Measurements from ENCODE around the gene CNOT2.

- TF ChIP-seq POLR2AphosphoS5 (IDR thresholded peaks at IDR 0.05; ENCODE audit: borderline replicate concordance, low read depth, low read length) (no peak), EZH2 (IDR thresholded peaks at IDR 0.05) (no peak), FOXP2 (optimal IDR thresholded peaks at IDR 0.05; ENCODE audit: control extremely low read depth, extremely low read length, insufficient read depth) (no peak)
Observed at GRCh38 chr12:70221626-70222025, 21.6 kb upstream of the CNOT2 start.
